Measurements from ENCODE around the gene MAPK10. TPM values are rescaled to one million over a fixed set of nuclear protein-coding genes. Genes with fewer than 3 reads are reported as not detected.
"Not testable (repeated sequence)": the region's sequence is repeated elsewhere in the genome, so short reads cannot be mapped to it uniquely, and the experiment has no call there.

MAPK10 gene
- total RNA-seq, 1 experiment from 2014 or later = 0.03 TPM

GRCh38 chr4:85965529-85965928 lies 394.3 kb downstream of the MAPK10 start:
- H3K27me3 ChIP-seq = no peaks in the 10 kb centered on the region
- no peaks in the 10 kb centered on the region for H3K36me3 ChIP-seq
- DNase-seq = no peak
- no peaks in the 10 kb centered on the region for H3K9me3 ChIP-seq
- no peak overlapping the region for H3K4me3 ChIP-seq

GRCh38 chr4:85965017-85965416 lies 394.8 kb downstream of the MAPK10 start:
- not testable (repeated sequence) for DNase-seq, H3K27me3 ChIP-seq, H3K9me3 ChIP-seq, H3K4me3 ChIP-seq, H3K36me3 ChIP-seq

- no peaks in the 10 kb centered on the region; the same call in 1 of the 2 replicates for H3K36me3 ChIP-seq
- no peaks in the 10 kb centered on the region for H3K27me3 ChIP-seq
- H3K4me3 ChIP-seq = no peak overlapping the region
- no peaks in the 10 kb centered on the region for H3K9me3 ChIP-seq
- no peak for DNase-seq
Measured at GRCh38 chr4:85964298-85964697, 395.6 kb downstream of the MAPK10 start.

- no peaks in the 10 kb centered on the region; the same call in 1 of the 2 replicates for H3K36me3 ChIP-seq
- no peak for DNase-seq
- no peaks in the 10 kb centered on the region for H3K27me3 ChIP-seq
Measured at GRCh38 chr4:85963231-85963630, 396.6 kb downstream of the MAPK10 start.

GRCh38 chr4:85961887-85962286 lies 398.0 kb downstream of the MAPK10 start:
- no peaks in the 10 kb centered on the region for H3K27me3 ChIP-seq
- no peak for DNase-seq
- no peaks in the 10 kb centered on the region for H3K9me3 ChIP-seq
- no peaks in the 10 kb centered on the region; the same call in 1 of the 2 replicates for H3K36me3 ChIP-seq
- no peak overlapping the region for H3K4me3 ChIP-seq

More at GRCh38 chr4:85963231-85963630, 396.6 kb downstream of the MAPK10 start:
- Histone ChIP-seq H3K9me3 (no peaks in the 10 kb centered on the region), H3K4me3 (no peak overlapping the region)

- DNase-seq = no peak
- H3K9me3 ChIP-seq = no peaks in the 10 kb centered on the region
- no peaks in the 10 kb centered on the region; the same call in 1 of the 2 replicates for H3K36me3 ChIP-seq
- H3K4me3 ChIP-seq = no peak overlapping the region
- H3K27me3 ChIP-seq = no peaks in the 10 kb centered on the region
Measured at GRCh38 chr4:85956293-85956945, 403.4 kb downstream of the MAPK10 start.

GRCh38 chr4:85955620-85956292 lies 404.1 kb downstream of the MAPK10 start:
- H3K27me3 ChIP-seq = no peaks in the 10 kb centered on the region
- H3K9me3 ChIP-seq = no peaks in the 10 kb centered on the region
- DNase-seq = no peak
- no peaks in the 10 kb centered on the region; the same call in 1 of the 2 replicates for H3K36me3 ChIP-seq
- H3K4me3 ChIP-seq = no peak overlapping the region

- no peaks in the 10 kb centered on the region for H3K9me3 ChIP-seq
- H3K27me3 ChIP-seq = no peaks in the 10 kb centered on the region
- no peaks in the 10 kb centered on the region for H3K36me3 ChIP-seq
- peak; percentile 91 for DNase-seq
- H3K4me3 ChIP-seq = no peak overlapping the region
Measured at GRCh38 chr4:85953651-85954018, 406.2 kb downstream of the MAPK10 start.

GRCh38 chr4:85952972-85953650 lies 406.7 kb downstream of the MAPK10 start:
- no peaks in the 10 kb centered on the region for H3K9me3 ChIP-seq
- H3K36me3 ChIP-seq = no peaks in the 10 kb centered on the region
- no peak overlapping the region for H3K4me3 ChIP-seq
- H3K27me3 ChIP-seq = no peaks in the 10 kb centered on the region
- no peak for DNase-seq

- Histone ChIP-seq H3K4me3 (no peak overlapping the region), H3K9me3 (no peaks in the 10 kb centered on the region), H3K27me3 (no peaks in the 10 kb centered on the region), H3K36me3 (no peaks in the 10 kb centered on the region)
- DNase-seq = no peak
Measured at GRCh38 chr4:85952528-85952927, 407.3 kb downstream of the MAPK10 start.

- H3K36me3 ChIP-seq = no peaks in the 10 kb centered on the region
- no peaks in the 10 kb centered on the region; the same call in 1 of the 2 replicates for H3K9me3 ChIP-seq
- no peak overlapping the region for H3K4me3 ChIP-seq
- no peak for DNase-seq
- H3K27me3 ChIP-seq = no peaks in the 10 kb centered on the region
Measured at GRCh38 chr4:85951099-85951498, 408.8 kb downstream of the MAPK10 start.

- no peak for DNase-seq
- no peaks in the 10 kb centered on the region for H3K36me3 ChIP-seq
- H3K27me3 ChIP-seq = no peaks in the 10 kb centered on the region
- H3K4me3 ChIP-seq = no peak overlapping the region
- H3K9me3 ChIP-seq = no peaks in the 10 kb centered on the region; the same call in 1 of the 2 replicates
Measured at GRCh38 chr4:85946821-85947220, 413.0 kb downstream of the MAPK10 start.

- H3K27me3 ChIP-seq = no peaks in the 10 kb centered on the region
- no peaks in the 10 kb centered on the region for H3K36me3 ChIP-seq
- no peak overlapping the region for H3K4me3 ChIP-seq
- no peaks in the 10 kb centered on the region; the same call in 1 of the 2 replicates for H3K9me3 ChIP-seq
- no peak for DNase-seq
Measured at GRCh38 chr4:85942107-85942506, 417.7 kb downstream of the MAPK10 start.

- H3K27me3 ChIP-seq = no peaks in the 10 kb centered on the region
- no peaks in the 10 kb centered on the region for H3K9me3 ChIP-seq
- H3K36me3 ChIP-seq = no peaks in the 10 kb centered on the region
- peak overlapping the region; percentile 36; the same call in 1 of the 2 replicates for H3K4me3 ChIP-seq
- no peak for DNase-seq
Measured at GRCh38 chr4:85940151-85940550, 419.7 kb downstream of the MAPK10 start.

Data from MG63 (cell line).